ENCODE measurements around the gene TSHB.

The TSHB gene

DNA sequence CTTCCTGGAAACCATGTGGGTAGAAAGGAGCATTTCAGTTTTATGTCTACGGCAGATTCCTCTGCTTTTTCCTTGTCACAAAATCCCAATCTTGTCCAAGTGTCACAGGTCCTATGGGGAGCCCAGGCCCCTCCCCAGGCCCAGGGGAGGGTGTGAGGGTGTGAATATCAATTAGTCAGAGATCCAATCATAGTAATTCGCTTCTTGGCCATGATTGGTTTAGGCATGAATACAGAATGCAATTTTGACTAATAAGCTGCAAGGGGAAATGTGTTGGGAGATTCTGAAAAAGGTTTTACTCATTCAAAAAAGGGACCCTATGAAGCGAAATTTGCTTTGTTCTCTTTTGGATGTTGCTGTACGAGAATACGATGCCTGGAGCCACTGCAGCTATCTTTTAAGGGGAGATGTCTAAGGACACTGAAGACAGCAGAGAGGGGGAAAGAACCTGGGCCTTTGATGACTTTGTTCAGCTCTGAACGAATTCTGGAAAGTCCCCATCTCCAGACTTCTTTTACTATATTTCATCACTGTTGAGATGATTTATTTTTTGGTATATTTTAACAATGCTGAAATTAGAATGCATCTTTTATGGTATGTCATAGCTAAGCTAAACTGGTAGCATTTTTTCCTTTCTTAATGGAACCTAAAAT, 41.5 kb downstream of the TSHB start:
- TF ChIP-seq, protein P1, sequence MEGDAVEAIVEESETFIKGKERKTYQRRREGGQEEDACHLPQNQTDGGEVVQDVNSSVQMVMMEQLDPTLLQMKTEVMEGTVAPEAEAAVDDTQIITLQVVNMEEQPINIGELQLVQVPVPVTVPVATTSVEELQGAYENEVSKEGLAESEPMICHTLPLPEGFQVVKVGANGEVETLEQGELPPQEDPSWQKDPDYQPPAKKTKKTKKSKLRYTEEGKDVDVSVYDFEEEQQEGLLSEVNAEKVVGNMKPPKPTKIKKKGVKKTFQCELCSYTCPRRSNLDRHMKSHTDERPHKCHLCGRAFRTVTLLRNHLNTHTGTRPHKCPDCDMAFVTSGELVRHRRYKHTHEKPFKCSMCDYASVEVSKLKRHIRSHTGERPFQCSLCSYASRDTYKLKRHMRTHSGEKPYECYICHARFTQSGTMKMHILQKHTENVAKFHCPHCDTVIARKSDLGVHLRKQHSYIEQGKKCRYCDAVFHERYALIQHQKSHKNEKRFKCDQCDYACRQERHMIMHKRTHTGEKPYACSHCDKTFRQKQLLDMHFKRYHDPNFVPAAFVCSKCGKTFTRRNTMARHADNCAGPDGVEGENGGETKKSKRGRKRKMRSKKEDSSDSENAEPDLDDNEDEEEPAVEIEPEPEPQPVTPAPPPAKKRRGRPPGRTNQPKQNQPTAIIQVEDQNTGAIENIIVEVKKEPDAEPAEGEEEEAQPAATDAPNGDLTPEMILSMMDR (IDR thresholded peaks at IDR 0.05; ENCODE audit: extremely low read depth, insufficient read depth, missing control alignments): no peak
- DNase-seq (ENCODE audit: low spot score): no peak
- in situ Hi-C loops (cut with MboI; ENCODE audit: low pct_unique_long_range_greater_than_20kb, low sequenced_read_pairs, unreplicated experiment): no loop called here

DNA sequence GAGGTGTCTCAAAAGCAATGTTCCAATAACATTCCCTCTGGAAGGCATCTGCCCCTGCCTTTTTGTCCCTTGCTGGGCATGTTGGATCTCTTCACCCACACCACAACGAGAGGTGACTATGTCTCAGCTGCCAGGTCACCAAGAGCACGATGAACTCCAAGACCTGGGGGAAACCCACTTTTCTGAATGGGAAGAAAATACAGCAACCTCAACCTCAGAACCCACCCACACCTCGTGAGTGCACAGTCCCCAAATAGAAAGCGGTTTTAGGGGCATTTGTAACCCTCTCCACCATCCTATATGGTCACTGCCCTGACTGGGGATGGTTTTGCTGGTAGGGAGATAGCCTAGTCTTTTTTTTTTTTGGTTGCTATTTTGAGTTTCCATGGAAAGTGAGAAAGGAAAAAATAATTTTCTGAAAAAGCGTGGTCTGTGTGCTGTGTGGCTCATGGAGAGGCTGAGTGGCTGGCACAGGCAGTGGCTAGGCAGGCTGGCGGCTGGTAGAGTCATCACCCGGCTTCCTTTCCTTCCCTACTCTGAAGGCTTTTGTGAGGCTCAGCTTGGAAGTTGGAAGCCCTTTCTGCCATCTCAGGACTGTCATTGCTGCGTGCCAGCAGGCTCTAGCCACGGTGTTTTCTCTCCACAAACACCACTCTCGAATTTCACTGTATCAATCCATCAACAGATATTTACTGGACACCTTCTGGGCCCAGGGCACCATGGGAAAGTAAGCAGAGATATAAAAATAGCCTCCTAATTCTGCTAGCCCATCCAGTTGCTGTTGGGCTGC, 43.9 kb downstream of the TSHB start:
- DNase-seq (ENCODE audit: low spot score): no peak
- in situ Hi-C loops (cut with MboI; ENCODE audit: low pct_unique_long_range_greater_than_20kb, low sequenced_read_pairs, unreplicated experiment): no loop called here
- TF ChIP-seq, protein P1 (IDR thresholded peaks at IDR 0.05; ENCODE audit: extremely low read depth, insufficient read depth, missing control alignments): no peak

DNA sequence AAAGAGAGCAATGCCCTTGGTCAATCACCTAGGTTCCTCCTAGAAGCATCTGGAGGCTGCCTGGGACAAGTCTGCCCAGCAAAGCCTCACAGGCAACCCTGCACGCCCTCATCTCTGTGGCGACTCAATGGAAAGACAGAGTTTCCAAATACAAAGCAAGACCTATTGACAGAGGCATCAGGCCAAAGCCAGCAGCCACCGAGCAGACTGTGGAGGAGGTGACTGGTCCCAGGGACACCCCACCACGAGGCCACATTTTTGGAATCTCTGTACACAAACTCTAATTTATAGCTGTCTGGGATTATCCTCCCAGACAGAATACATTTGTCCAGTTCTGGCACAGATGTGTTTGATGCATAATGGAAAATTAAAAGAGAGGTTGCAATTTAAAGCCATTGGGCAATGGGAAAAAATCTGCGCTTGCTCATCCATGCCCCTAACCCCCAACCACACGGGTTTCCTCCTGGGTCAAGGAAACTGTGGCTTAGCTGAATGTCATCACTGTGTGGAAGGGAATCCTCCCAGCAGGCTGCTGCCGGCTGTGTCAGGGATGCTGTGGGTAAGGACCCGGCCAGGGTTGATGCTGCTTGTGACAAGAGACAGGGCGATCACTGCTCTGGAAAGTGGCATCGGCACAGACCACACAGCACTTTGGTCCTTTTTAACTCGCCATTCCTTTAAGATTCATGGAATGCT, 45.4 kb downstream of the TSHB start:
- TF ChIP-seq, protein P1 (IDR thresholded peaks at IDR 0.05; ENCODE audit: extremely low read depth, insufficient read depth, missing control alignments): no peak
- in situ Hi-C loops (cut with MboI; ENCODE audit: low pct_unique_long_range_greater_than_20kb, low sequenced_read_pairs, unreplicated experiment): no loop called here
- DNase-seq (ENCODE audit: low spot score): no peak

DNA sequence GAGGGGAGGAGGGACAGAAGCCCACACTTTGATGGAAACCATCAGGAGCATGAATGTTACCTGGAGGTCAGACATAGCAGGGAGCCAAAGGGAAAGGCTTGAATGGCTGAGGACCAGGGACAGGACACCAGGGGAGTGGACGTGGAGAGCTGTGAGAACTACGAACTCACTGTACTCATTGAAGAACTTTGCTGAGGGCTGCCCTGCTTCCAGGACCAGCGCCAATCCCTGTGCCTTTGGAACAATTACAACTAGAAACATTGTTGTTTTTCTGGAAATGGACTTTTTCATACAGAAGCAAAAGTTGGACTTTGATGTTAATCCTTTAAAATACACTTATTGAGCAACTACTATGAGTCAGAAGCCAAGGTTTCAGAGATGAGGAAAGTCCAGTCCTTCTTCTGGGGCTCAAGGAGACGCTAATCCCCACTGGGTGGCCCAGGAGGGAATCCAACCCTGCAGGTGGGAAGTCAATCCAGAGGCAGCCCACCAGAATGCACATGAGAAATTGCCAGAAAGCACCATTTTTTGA, 46.8 kb downstream of the TSHB start:
- TF ChIP-seq, protein P1 (IDR thresholded peaks at IDR 0.05; ENCODE audit: extremely low read depth, insufficient read depth, missing control alignments): no peak
- no peak for DNase-seq (ENCODE audit: low spot score)
- in situ Hi-C loops (cut with MboI; ENCODE audit: low pct_unique_long_range_greater_than_20kb, low sequenced_read_pairs, unreplicated experiment): no loop called here

DNA sequence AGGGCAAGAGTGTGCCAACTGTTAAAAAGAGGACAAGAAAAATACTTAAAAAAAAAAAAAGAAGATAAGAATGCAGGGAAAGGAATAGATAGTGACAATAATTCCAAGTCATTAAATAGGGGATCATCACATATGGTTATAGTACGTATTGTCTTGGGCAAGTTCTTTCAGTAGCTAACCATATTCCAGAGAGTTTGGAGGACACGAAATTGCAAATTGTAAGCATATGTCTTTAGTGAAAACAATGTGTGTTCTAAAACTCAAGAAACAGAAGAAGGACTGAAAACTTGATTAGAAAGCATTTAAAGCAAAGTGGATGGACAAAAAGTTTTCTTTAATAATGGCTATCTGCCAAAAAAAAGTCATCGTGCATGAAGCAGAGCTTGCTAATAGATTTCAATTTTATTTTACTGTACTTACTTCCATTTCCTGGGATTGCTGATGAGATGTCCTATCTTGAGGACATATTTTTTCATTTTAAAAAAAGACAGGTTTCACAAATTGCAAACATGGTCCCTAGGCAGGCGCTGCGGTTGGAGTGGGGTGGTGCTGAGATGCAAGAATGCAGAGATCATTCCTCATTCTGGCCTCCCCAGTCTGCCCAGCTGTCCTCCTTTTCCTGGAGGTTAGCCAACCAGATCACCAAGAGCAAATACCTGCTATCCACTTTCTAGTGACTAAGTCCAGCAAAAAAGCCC, 47.8 kb downstream of the TSHB start:
- no peak for DNase-seq (ENCODE audit: low spot score)
- TF ChIP-seq, protein P1 (IDR thresholded peaks at IDR 0.05; ENCODE audit: extremely low read depth, insufficient read depth, missing control alignments): no peak
- in situ Hi-C loops (cut with MboI; ENCODE audit: low pct_unique_long_range_greater_than_20kb, low sequenced_read_pairs, unreplicated experiment): no loop called here

DNA sequence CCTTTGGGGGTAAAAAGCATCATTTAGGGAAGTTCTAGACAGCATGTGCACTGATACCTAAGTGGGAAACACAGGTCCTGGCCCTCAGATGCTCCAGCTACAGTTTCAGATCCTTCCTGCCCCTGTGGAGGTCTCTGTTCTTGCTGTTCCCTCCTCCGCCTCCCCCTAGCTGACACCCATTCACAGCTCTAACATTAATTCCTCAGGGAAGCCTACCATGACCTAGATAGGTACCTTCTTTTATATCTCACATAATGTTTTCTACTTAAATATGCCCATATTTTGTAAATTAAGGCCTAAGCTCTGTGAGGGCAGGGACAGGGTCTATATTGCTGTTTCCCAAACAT, 48.3 kb downstream of the TSHB start:
- TF ChIP-seq, protein P1 (IDR thresholded peaks at IDR 0.05; ENCODE audit: extremely low read depth, insufficient read depth, missing control alignments): no peak
- in situ Hi-C loops (cut with MboI; ENCODE audit: low pct_unique_long_range_greater_than_20kb, low sequenced_read_pairs, unreplicated experiment): no loop called here
- DNase-seq (ENCODE audit: low spot score): no peak

Measured in GM13977 (cell line).